Measurements from ENCODE around the gene CD101.

The CD101 gene

GRCh38 chr1:117044217-117044616 is 42.7 kb downstream of the CD101 start:
- Histone ChIP-seq H3K4me2 (ENCODE audit: low read length) (no peak overlapping the region), H3K9me2 (replicated peaks; ENCODE audit: control insufficient read depth, low read length) (no peaks in the 10 kb centered on the region), H3K9me3 (ENCODE audit: control insufficient read depth, insufficient read depth, low read length) (no peaks in the 10 kb centered on the region), H3K27me3 (ENCODE audit: control insufficient read depth, low read length) (no peaks in the 10 kb centered on the region), H3K79me2 (ENCODE audit: control insufficient read depth, low read length) (no peaks in the 10 kb centered on the region), H4K20me1 (ENCODE audit: control insufficient read depth, insufficient read depth, low read depth, low read length) (no peaks in the 10 kb centered on the region), H3K4me1 (ENCODE audit: control insufficient read depth, low read length) (peaks cover 12% of the 10 kb centered on the region), H3K27ac (ENCODE audit: low read depth, low read length) (no peak overlapping the region), H3F3A (ENCODE audit: control insufficient read depth, insufficient read depth) (peaks cover under 1% of the 10 kb centered on the region; the same call in 1 of the 2 replicates), H3K36me3 (ENCODE audit: control insufficient read depth, low read length) (peaks cover 22% of the 10 kb centered on the region), H3K4me3 (ENCODE audit: low read length) (no peak overlapping the region)
- TF ChIP-seq CTCF (IDR thresholded peaks at IDR 0.05; ENCODE audit: low read depth, low read length, poor library complexity, severe bottlenecking): no peak
- no peak for TF ChIP-seq EZH2phosphoT487 (IDR thresholded peaks at IDR 0.05; ENCODE audit: borderline replicate concordance, low read length)

GRCh38 chr1:117045644-117046043 is 44.1 kb downstream of the CD101 start:
- no peaks in the 10 kb centered on the region for H3K9me2 ChIP-seq (replicated peaks; ENCODE audit: control insufficient read depth, low read length)
- H3K4me1 ChIP-seq (ENCODE audit: control insufficient read depth, low read length): peaks cover 27% of the 10 kb centered on the region
- H3K36me3 ChIP-seq (ENCODE audit: control insufficient read depth, low read length): peaks cover 28% of the 10 kb centered on the region
- H3K4me2 ChIP-seq (ENCODE audit: low read length): no peak overlapping the region
- TF ChIP-seq EZH2phosphoT487 (IDR thresholded peaks at IDR 0.05; ENCODE audit: borderline replicate concordance, low read length) (no peak), CTCF (IDR thresholded peaks at IDR 0.05; ENCODE audit: low read depth, low read length, poor library complexity, severe bottlenecking) (no peak)
- H3K4me3 ChIP-seq (ENCODE audit: low read length): no peak overlapping the region
- no peaks in the 10 kb centered on the region for H3K27me3 ChIP-seq (ENCODE audit: control insufficient read depth, low read length)
- H3K79me2 ChIP-seq (ENCODE audit: control insufficient read depth, low read length): no peaks in the 10 kb centered on the region
- no peak overlapping the region for H3K27ac ChIP-seq (ENCODE audit: low read depth, low read length)
- peaks cover 2% of the 10 kb centered on the region; the same call in 1 of the 2 replicates for H3F3A ChIP-seq (ENCODE audit: control insufficient read depth, insufficient read depth)
- no peaks in the 10 kb centered on the region for H4K20me1 ChIP-seq (ENCODE audit: control insufficient read depth, insufficient read depth, low read depth, low read length)
- H3K9me3 ChIP-seq (ENCODE audit: control insufficient read depth, insufficient read depth, low read length): no peaks in the 10 kb centered on the region

- TF ChIP-seq CTCF (IDR thresholded peaks at IDR 0.05; ENCODE audit: low read depth, low read length, poor library complexity, severe bottlenecking): no peak
- no peak for TF ChIP-seq EZH2phosphoT487 (IDR thresholded peaks at IDR 0.05; ENCODE audit: borderline replicate concordance, low read length)
- Histone ChIP-seq H4K20me1 (ENCODE audit: control insufficient read depth, insufficient read depth, low read depth, low read length) (no peaks in the 10 kb centered on the region), H3K4me1 (ENCODE audit: control insufficient read depth, low read length) (peaks cover 38% of the 10 kb centered on the region), H3K9me2 (replicated peaks; ENCODE audit: control insufficient read depth, low read length) (no peaks in the 10 kb centered on the region), H3K27ac (ENCODE audit: low read depth, low read length) (no peak overlapping the region), H3K36me3 (ENCODE audit: control insufficient read depth, low read length) (peaks cover 28% of the 10 kb centered on the region), H3K4me2 (ENCODE audit: low read length) (no peak overlapping the region), H3K79me2 (ENCODE audit: control insufficient read depth, low read length) (no peaks in the 10 kb centered on the region), H3K9me3 (ENCODE audit: control insufficient read depth, insufficient read depth, low read length) (no peaks in the 10 kb centered on the region), H3K4me3 (ENCODE audit: low read length) (no peak overlapping the region), H3F3A (ENCODE audit: control insufficient read depth, insufficient read depth) (peaks cover 2% of the 10 kb centered on the region; the same call in 1 of the 2 replicates), H3K27me3 (ENCODE audit: control insufficient read depth, low read length) (no peaks in the 10 kb centered on the region)
These were observed 45.2 kb downstream of the CD101 start for GRCh38 chr1:117046781-117047180.

Data from DOHH2 (cell line).